ENCODE measurements around the gene HOXC12.
A peak's percentile ranks its signal among the peaks of the same experiment; 100 is the strongest.

Gene HOXC12

DNA sequence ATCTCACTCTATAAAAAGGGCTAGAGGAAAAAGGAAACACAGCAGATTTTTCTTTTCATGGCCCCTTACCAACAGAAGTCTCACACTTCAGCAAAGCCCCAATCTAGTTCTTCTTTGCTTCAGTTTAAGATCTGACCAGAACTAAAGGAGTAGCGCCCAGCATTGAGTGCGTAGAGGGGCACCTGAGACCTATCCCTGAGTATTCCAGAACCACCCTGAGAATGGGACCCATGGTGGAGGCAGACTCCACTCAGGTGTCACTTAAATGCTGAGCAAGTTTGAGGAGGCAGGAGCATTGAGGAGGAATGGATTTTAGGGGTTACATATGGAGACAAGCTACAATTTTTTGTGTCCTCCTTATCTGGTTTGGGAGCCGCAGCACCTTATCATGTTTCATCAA lies 16.4 kb downstream of the HOXC12 start:
- no peak for TF ChIP-seq ZBTB7A (IDR thresholded peaks at IDR 0.05; ENCODE audit: low read depth)
- no peak for TF ChIP-seq TCF12 (IDR thresholded peaks at IDR 0.05; ENCODE audit: low read depth)
- no peak for TF ChIP-seq EGR1 (IDR thresholded peaks at IDR 0.05)
- TF ChIP-seq YY1 (IDR thresholded peaks at IDR 0.05; ENCODE audit: low read depth), result no peak
- TF ChIP-seq TEAD4 (IDR thresholded peaks at IDR 0.05), result no peak
- TF ChIP-seq NFIC (IDR thresholded peaks at IDR 0.05), result no peak

DNA sequence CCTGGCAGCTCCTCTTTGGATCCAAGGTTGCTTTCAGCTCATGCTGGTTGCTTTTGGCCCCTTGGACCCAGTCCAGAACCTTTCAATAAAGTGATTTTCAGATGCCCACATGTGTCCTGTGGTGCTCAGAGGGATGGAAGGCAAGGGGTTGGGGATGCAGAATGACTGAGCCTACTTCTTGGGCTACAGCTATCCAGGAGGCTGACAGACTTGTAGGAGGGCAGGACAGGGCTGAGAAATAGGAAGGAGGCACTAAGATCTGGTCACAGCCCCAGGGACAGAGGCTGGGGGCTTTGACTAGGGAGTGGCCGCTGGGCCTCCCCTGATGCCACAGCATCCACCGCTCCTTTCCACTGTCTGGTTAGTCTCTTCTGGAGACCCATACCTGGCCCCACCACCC lies 17.0 kb downstream of the HOXC12 start:
- TF ChIP-seq, protein P1, sequence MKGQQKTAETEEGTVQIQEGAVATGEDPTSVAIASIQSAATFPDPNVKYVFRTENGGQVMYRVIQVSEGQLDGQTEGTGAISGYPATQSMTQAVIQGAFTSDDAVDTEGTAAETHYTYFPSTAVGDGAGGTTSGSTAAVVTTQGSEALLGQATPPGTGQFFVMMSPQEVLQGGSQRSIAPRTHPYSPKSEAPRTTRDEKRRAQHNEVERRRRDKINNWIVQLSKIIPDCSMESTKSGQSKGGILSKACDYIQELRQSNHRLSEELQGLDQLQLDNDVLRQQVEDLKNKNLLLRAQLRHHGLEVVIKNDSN (IDR thresholded peaks at IDR 0.05), result no peak
- TF ChIP-seq ZBTB7A (IDR thresholded peaks at IDR 0.05; ENCODE audit: low read depth) (no peak), RAD21 (IDR thresholded peaks at IDR 0.05; ENCODE audit: low read depth) (no peak), FOXM1 (IDR thresholded peaks at IDR 0.05; ENCODE audit: borderline replicate concordance, low read depth) (no peak)

DNA sequence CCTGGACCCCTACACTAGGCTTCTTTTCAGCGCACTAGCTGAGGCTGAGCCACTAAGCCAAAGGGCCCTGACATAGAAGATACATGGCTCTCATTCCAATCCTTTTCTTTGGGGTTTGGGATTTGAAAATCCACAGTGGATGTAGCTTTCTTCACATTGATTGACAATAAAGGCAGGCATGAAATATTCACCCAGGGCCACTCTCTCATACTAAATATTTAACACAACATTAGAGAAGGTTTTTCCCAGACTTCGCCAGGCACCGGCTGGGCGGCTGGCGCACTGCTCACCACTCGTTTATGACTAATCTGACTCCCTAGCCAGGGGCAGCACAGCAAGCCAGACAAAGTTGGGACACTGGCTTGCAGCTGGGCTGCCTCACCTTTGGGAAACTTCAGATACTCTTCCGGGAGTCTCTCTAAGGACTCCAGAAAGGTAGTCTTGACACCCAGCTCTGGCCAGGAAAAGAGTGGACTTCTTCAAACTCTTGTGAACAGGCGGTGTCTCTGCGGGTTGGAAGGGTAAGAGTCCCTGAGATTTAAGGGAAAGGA lies 17.5 kb downstream of the HOXC12 start:
- TF ChIP-seq TAF1 (IDR thresholded peaks at IDR 0.05; ENCODE audit: low read depth), result no peak
- no peak for TF ChIP-seq RAD21 (IDR thresholded peaks at IDR 0.05; ENCODE audit: low read depth)
- TF ChIP-seq FOXM1 (IDR thresholded peaks at IDR 0.05; ENCODE audit: borderline replicate concordance, low read depth), result no peak
- no peak for TF ChIP-seq EGR1 (IDR thresholded peaks at IDR 0.05)
- no peak for TF ChIP-seq CREB1 (IDR thresholded peaks at IDR 0.05; ENCODE audit: low read depth)
- TF ChIP-seq ZBTB7A (IDR thresholded peaks at IDR 0.05; ENCODE audit: low read depth), result no peak
- no peak for TF ChIP-seq EP300 (IDR thresholded peaks at IDR 0.05; ENCODE audit: borderline replicate concordance)

DNA sequence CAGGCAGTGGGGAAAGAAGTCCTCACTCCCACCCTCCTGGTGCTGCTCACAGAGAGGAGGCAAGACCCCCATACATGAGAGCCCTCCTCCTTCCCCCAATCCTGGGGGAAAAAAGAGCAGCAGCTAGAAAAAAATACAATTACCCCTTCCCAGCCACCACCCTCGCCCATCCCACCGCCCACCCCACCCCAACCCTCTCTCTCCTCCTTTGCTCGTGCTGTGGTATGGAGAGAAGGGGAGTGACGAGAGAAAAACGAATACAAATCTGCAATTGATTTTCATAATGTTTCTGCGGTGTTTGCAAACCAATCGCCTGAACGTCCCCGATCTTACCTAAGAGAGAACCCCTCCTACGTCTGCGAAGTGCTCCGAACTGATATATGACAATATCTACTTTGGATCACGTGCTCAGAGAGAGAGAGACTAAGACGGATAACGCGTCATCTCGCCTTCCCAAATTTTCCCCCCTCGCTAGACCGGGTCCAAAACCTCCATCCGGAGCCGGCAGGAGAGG lies 18.1 kb downstream of the HOXC12 start, which contains the start of gene HOXC11:
TSS of gene HOXC11 (plus strand) at position 405 of the 514 bp plus-strand sequence. CDS start 116 bp downstream, outside the sequence.
- TF ChIP-seq EP300 (IDR thresholded peaks at IDR 0.05; ENCODE audit: borderline replicate concordance) (no peak), EGR1 (IDR thresholded peaks at IDR 0.05) (no peak), FOXM1 (IDR thresholded peaks at IDR 0.05; ENCODE audit: borderline replicate concordance, low read depth) (no peak), RAD21 (IDR thresholded peaks at IDR 0.05; ENCODE audit: low read depth) (no peak), ZBTB7A (IDR thresholded peaks at IDR 0.05; ENCODE audit: low read depth) (no peak), CREB1 (IDR thresholded peaks at IDR 0.05; ENCODE audit: low read depth) (no peak), YY1 (IDR thresholded peaks at IDR 0.05; ENCODE audit: low read depth) (no peak), TCF12 (IDR thresholded peaks at IDR 0.05; ENCODE audit: low read depth) (no peak), TAF1 (IDR thresholded peaks at IDR 0.05; ENCODE audit: low read depth) (no peak), CEBPB (IDR thresholded peaks at IDR 0.05) (no peak), NFIC (IDR thresholded peaks at IDR 0.05) (no peak), TEAD4 (IDR thresholded peaks at IDR 0.05) (no peak)
- TF ChIP-seq, protein P2, sequence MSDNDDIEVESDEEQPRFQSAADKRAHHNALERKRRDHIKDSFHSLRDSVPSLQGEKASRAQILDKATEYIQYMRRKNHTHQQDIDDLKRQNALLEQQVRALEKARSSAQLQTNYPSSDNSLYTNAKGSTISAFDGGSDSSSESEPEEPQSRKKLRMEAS (IDR thresholded peaks at IDR 0.05), result no peak
- TF ChIP-seq, protein P3, sequence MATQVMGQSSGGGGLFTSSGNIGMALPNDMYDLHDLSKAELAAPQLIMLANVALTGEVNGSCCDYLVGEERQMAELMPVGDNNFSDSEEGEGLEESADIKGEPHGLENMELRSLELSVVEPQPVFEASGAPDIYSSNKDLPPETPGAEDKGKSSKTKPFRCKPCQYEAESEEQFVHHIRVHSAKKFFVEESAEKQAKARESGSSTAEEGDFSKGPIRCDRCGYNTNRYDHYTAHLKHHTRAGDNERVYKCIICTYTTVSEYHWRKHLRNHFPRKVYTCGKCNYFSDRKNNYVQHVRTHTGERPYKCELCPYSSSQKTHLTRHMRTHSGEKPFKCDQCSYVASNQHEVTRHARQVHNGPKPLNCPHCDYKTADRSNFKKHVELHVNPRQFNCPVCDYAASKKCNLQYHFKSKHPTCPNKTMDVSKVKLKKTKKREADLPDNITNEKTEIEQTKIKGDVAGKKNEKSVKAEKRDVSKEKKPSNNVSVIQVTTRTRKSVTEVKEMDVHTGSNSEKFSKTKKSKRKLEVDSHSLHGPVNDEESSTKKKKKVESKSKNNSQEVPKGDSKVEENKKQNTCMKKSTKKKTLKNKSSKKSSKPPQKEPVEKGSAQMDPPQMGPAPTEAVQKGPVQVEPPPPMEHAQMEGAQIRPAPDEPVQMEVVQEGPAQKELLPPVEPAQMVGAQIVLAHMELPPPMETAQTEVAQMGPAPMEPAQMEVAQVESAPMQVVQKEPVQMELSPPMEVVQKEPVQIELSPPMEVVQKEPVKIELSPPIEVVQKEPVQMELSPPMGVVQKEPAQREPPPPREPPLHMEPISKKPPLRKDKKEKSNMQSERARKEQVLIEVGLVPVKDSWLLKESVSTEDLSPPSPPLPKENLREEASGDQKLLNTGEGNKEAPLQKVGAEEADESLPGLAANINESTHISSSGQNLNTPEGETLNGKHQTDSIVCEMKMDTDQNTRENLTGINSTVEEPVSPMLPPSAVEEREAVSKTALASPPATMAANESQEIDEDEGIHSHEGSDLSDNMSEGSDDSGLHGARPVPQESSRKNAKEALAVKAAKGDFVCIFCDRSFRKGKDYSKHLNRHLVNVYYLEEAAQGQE (IDR thresholded peaks at IDR 0.05; ENCODE audit: low read depth), result no peak
- TF ChIP-seq, protein P1 (IDR thresholded peaks at IDR 0.05), result no peak

DNA sequence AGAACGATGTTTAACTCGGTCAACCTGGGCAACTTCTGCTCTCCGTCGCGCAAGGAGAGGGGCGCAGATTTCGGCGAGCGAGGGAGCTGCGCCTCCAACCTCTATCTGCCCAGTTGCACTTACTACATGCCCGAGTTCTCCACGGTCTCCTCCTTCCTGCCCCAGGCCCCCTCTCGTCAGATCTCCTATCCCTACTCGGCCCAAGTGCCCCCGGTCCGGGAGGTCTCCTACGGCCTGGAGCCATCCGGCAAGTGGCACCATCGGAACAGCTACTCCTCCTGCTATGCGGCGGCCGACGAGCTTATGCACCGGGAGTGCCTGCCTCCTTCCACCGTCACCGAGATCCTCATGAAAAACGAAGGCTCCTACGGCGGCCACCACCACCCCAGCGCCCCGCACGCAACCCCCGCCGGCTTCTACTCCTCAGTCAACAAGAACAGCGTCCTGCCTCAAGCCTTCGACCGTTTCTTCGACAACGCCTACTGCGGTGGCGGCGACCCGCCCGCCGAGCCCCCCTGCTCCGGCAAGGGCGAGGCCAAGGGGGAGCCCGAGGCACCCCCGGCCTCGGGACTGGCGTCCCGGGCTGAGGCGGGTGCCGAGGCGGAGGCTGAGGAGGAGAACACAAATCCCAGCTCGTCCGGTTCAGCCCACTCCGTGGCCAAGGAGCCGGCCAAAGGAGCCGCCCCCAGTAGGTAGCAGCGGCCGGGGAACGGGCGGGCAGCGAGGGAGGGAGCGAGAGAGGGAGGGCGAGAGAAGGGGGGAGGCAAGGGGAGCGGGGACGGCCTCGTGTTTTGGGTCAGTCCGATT lies 18.7 kb downstream of the HOXC12 start:
- no peak for TF ChIP-seq YY1 (IDR thresholded peaks at IDR 0.05; ENCODE audit: low read depth)

DNA sequence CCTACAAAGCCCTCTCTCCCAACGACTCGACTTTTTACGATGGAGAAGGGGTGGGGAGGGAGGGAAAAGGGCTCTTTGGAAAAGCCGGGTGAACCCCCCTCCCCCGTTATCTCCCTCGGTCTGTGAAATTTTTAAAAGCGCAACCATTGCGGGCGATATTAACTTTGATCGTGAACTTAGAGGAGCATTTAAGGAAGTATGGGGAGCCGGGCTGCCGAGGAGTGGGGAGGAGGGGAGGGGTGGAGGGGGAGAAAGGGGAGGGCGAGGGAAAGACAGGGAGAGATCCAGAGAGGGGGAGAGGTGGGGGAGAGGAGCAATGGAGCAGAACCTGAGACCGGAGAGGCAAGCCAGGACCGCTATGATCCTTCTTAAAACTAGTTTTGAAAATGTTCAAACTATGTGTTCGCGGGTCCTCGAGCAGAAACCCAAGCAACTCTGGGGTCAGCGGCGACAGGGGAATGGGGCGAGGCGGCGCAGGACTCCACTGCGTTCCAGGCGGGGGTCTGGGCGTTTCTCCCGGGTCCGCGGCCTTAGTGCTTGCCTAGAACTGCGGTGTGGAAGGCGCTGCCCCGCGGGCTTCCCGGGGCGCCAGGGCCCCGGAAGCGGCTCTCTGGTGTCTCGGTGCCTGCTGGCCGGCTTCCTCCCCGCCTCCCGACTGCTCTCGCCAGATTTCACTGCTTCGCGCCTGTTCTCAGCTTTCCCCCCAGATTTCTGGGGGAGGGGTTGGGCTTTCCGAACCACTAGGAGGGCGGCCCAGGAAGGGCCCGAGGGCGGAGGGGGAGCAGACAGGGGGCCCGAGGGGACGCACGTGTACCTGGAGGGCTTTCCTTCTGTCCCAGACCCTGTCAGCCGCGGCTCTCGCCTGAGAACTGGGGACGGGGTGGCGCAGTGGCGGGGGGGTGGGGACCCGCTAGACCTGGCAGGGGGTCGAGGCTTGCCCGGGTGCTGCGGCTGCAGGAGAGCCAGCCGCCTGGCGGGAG lies 19.7 kb downstream of the HOXC12 start, which contains the start of gene HOTAIR:
TSS of gene HOTAIR (minus strand) at position 871 of the 980 bp plus-strand sequence.
- TF ChIP-seq EGR1 (IDR thresholded peaks at IDR 0.05), result no peak
- TF ChIP-seq, protein P2 (IDR thresholded peaks at IDR 0.05), result peak; percentile 45

DNA sequence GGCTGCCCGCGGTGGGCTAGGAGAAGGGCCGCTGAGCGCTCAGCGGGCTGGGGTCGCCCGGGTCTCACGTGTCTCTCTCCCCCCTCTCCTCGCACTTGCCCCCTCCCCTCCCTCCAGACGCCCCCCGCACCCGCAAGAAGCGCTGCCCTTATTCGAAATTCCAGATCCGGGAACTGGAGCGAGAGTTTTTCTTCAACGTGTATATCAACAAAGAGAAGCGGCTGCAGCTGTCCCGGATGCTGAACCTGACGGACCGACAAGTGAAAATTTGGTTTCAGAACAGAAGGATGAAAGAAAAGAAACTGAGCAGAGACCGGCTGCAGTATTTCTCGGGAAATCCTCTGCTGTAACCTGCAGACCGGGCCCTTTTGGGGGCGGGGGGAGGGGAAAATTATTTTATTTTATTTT lies 20.4 kb downstream of the HOXC12 start:
- TF ChIP-seq TEAD4 (IDR thresholded peaks at IDR 0.05) (no peak), TAF1 (IDR thresholded peaks at IDR 0.05; ENCODE audit: low read depth) (no peak), CEBPB (IDR thresholded peaks at IDR 0.05) (no peak), EGR1 (IDR thresholded peaks at IDR 0.05) (no peak), EP300 (IDR thresholded peaks at IDR 0.05; ENCODE audit: borderline replicate concordance) (no peak), CREB1 (IDR thresholded peaks at IDR 0.05; ENCODE audit: low read depth) (no peak), TCF12 (IDR thresholded peaks at IDR 0.05; ENCODE audit: low read depth) (no peak)
